Measurements from ENCODE around the gene CEACAM20. TPM values are rescaled to one million over a fixed set of nuclear protein-coding genes. Genes with fewer than 3 reads are reported as not detected.

The CEACAM20 gene
- total RNA-seq, 1 donor from 2014 or later, result not detected

Other genes with a start within 250 kb of the CEACAM20 start
- gene ZNF235, start 224.7 kb downstream of the CEACAM20 start, total RNA-seq (ENCODE audit: low replicate concordance), result 7.4 and 11.2 TPM in 2 replicates
- gene ZNF112, start 173.0 kb downstream of the CEACAM20 start, total RNA-seq (ENCODE audit: low replicate concordance), result 8.0 and 9.8 TPM in 2 replicates
- 9.6 and 10.4 TPM in 2 replicates for gene ZNF285, start 128.1 kb downstream of the CEACAM20 start, total RNA-seq (ENCODE audit: low replicate concordance)
- 12.0 and 20.4 TPM in 2 replicates for gene ZNF229, start 81.2 kb downstream of the CEACAM20 start, total RNA-seq (ENCODE audit: low replicate concordance)
- gene ZNF180, start 29.2 kb downstream of the CEACAM20 start, total RNA-seq (ENCODE audit: low replicate concordance), result 11.3 and 12.4 TPM in 2 replicates
- 0.93 TPM in 1 of 2 replicates, not detected in the other for gene IGSF23, start 83.9 kb upstream of the CEACAM20 start, total RNA-seq (ENCODE audit: low replicate concordance)
- 29.7 and 38.6 TPM in 2 replicates for gene PVR, start 114.2 kb upstream of the CEACAM20 start, total RNA-seq (ENCODE audit: low replicate concordance)
- 6.1 and 6.3 TPM in 2 replicates for gene CEACAM19, start 141.8 kb upstream of the CEACAM20 start, total RNA-seq (ENCODE audit: low replicate concordance)
- not detected in 2 replicates for gene CEACAM16, start 169.5 kb upstream of the CEACAM20 start, total RNA-seq (ENCODE audit: low replicate concordance)
- gene BCL3, start 219.0 kb upstream of the CEACAM20 start, total RNA-seq (ENCODE audit: low replicate concordance), result 18.9 and 41.2 TPM in 2 replicates
- gene CBLC, start 248.2 kb upstream of the CEACAM20 start, total RNA-seq (ENCODE audit: low replicate concordance), result 13.9 and 37.7 TPM in 2 replicates

Measured in type B pancreatic cell (in vitro differentiated cells).